GM19193 (cell line): Measurements from ENCODE around the gene FAM149B1.

Source experiments
- POLR2A ChIP-seq: IDR thresholded peaks from 4 replicates; pipeline ENCODE4 v1.6.1; 2011; ENCODE audit not compliant: insufficient read depth, insufficient read length; ENCODE audit errors: extremely low read depth

Gene FAM149B1

GRCh38 chr10:73168465-73168803 is 515 bp downstream of the FAM149B1 start:
- no peak for TF ChIP-seq POLR2A

DNA sequence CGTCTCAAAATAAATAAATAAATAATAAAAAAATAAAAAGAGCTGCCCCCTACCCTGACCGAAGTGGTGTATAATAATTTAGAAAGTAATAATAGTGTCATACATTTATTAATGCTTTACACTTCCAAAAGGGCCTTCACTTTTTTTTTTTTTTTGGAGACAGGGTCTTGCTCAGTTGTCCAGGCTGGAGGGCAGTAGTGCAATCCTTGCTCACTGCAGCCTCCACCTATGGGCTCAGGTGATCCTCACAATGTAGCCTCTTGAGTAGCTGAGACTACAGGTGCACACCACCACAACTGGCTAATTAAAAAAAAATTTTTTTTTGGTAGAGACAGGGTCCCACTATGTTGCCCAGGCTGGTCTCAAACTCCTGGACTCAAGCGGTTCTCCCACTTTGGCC is 1.4 kb downstream of the FAM149B1 start:
- TF ChIP-seq POLR2A = no peak

- TF ChIP-seq POLR2A = no peak
Observed at GRCh38 chr10:73172867-73173266, 4.9 kb downstream of the FAM149B1 start.

DNA sequence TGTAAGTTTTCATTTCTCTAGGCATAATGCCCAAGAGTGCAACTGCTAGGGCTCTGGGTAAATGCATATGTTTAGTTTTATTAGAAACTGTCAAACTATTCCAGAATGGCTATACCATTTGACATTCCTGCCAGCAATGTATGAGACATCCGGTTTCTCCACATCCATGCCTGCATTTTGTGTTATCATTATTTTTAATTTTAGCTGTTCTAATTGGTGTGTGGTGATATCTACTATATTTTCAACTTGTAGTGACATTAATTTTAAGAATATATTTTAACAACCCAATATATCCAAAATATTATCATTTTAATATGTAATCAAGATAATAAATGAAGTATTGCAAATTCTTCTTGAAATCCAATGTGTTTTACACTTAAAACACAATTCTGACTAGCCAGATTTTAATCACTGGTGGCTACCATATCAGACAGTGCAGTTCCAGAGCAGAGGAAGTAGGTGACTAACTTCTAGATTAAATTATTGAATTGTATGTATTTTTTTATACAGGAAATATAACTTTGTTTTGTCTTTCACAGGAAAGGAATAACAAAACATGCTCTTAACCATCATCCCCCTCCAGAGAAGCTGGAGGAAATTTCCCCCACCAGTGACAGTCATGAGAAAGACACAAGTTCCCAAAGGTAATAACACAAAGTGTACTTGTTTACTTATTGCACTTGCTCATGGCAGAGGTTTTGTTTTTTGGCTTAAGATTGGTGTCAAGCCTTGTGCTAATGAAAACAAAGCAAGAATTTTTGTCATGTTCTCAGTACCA is 6.4 kb downstream of the FAM149B1 start:
- TF ChIP-seq POLR2A = no peak

DNA sequence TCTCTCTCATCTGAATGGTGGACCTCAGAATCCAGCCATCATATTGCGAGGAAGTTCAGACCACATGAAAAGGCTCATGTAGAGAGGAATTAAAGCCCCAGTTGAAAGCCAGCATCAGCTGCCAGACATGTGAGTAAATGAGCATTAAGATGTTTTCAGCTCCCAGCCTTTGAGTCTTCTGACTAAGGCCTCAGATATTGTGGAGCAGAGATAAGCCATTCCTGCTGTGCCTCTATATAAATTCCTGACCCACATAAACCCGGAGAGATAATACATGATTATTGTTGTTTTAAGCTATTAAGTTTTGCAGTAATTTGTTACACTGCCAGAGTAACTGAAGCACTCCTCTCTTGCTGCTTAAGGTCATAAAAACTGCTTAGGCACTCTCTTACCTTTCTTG is 14.6 kb downstream of the FAM149B1 start:
- no peak for TF ChIP-seq POLR2A

DNA sequence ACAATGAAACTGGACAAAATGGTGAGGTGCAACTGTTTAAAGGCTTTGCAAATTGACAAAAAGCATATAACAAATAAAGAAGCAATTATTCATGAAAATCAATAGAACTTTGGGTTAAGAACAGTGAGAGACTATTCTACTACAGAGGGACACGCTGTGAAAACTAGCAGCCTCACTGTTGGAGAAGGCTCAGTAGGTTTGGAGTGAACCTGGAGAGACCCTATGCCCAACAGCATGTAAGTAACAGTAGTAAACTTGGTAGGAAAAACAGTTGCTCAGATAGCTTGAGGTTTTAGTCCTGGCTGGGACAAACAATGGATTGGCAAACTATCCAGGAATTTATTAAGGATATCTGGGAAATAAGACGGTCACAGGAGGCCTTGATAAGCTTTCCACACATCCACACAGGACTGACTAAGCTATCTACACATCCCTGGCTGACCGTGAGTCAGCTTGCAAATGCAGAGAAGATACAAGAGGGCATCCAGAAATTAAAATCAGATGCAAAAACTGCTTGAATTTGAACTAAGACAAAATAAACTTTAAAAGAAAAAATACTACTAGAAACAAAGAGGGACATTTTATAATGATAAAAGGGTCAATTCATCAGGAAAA is 15.9 kb downstream of the FAM149B1 start:
- no peak for TF ChIP-seq POLR2A

GRCh38 chr10:73186266-73186665 is 18.3 kb downstream of the FAM149B1 start:
- no peak for TF ChIP-seq POLR2A

DNA sequence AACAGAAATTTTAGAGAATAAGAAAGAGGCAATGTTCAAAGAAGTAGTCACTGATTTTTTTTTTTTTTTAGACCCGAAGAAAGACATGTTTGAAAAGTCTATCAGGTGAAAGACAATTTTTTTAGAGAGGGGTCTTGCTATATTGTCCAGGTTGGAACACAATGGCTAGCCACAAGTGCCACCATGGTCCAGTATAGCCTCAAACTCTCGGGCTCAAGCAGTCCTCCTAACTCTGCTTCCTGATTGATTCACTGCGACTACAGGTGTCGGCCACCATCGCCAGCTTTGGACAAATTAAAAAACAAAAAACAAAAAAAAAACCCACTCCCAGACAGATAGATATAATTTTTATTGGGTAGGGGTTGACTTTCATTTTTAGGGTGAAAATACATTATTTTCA is 22.3 kb downstream of the FAM149B1 start:
- no peak for TF ChIP-seq POLR2A

- no peak for TF ChIP-seq POLR2A
Observed at GRCh38 chr10:73205081-73205480, 37.2 kb downstream of the FAM149B1 start.

DNA sequence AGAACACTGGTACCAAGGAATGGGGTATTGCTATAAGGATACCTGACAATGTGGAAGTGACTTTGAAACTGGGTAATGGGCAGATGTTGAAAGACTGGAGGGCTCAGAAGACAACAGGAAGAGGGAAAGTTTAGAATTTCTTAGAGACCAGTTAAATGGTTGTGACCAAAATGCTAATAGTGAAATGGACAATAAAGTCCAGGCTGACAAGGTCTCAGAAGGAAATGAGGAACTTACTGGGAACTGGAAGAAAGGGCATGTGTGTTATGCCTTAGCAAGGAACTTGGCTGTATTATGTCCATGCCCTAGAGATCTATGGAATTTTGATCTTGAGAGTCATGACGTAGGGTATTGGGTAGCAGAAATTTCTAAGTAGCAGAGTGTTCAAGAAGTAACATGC is 38.0 kb downstream of the FAM149B1 start:
- TF ChIP-seq POLR2A = no peak

GRCh38 chr10:73206385-73206784 is 38.5 kb downstream of the FAM149B1 start:
- no peak for TF ChIP-seq POLR2A

DNA sequence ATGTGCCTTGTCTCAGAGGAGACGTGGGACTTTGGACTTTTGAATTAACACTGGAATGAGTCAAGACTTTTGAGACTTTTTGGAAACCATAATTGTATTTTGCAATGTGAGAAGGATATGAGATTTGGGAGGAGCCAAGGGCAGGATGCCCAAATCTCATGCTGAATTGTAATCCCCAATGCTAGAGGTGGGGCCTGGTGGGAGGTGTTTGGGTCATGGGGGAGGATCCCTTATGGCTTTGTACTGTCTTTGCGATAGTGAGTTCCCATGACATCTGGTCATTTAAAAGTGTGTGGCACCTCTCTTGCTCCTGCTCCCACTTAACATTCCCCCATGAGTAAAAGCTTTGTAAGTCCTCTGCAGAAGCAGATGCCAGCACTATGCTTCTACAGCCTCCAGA is 40.0 kb downstream of the FAM149B1 start:
- TF ChIP-seq POLR2A = no peak

GRCh38 chr10:73209705-73210104 is 41.8 kb downstream of the FAM149B1 start:
- no peak for TF ChIP-seq POLR2A

- no peak for TF ChIP-seq POLR2A
Observed at GRCh38 chr10:73210395-73211105, 42.6 kb downstream of the FAM149B1 start.

- TF ChIP-seq POLR2A = no peak
Observed at GRCh38 chr10:73211106-73211811, 43.3 kb downstream of the FAM149B1 start.

- no peak for TF ChIP-seq POLR2A
Observed at GRCh38 chr10:73215749-73216148, 47.8 kb downstream of the FAM149B1 start.

GRCh38 chr10:73217628-73218027 is 49.7 kb downstream of the FAM149B1 start:
- no peak for TF ChIP-seq POLR2A
